Neural progenitor cell (in vitro differentiated cells): ENCODE results near the gene CHST6.

Source experiments
- EZH2 ChIP-seq: fragments of 200-600 bp; sonication (generic); IDR thresholded peaks from 2 replicates; pipeline ENCODE4 v1.6.1; 2017; ENCODE audit warnings: antibody characterized with exemption, mild to moderate bottlenecking, moderate library complexity
- TF ChIP-seq, protein P1 (sequence below): fragments of 200-600 bp; sonication (generic); IDR thresholded peaks from 2 replicates; pipeline ENCODE4 v1.5.1; 2017; ENCODE audit warnings: antibody characterized with exemption, mild to moderate bottlenecking

DNA sequence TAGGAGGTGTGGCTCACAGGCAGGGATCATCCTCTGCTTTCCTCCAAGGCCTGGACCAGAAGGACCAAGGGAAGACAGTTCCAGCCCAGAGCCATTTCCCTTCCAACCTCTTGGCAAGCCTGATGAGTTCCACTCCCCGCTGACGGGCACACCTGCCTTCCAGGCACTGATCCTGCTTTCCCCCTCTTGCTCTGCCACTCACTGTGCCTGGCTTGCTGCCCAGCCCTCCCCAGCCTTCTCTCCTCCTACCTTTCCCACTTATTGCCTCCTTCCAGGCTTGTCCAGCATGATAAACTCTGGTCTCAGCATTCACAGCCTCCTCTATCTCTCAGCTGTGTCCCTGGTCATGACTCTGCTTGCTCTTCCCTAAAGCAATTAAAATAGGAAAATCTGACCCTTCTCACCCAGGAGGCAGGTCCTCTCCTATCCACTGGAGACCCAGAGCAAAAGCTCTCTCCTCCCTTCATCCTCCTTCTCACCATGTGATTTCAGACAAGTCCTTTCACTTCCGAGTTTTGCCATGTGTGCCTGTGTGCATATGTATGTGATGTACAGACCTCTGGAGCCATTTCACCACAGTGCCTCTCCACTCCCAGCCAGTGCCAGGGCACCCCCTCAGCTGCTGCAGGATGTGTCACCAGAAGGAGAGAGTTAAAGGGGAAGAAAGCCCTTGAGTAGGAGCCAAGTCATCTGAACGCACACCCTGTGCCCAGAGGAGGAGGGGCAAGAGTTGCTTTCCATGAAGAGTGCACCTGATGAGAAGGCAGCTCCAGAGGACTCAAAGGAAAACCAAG is 17.4 kb downstream of the CHST6 start:
- no peak for TF ChIP-seq EZH2
- TF ChIP-seq, protein P1, sequence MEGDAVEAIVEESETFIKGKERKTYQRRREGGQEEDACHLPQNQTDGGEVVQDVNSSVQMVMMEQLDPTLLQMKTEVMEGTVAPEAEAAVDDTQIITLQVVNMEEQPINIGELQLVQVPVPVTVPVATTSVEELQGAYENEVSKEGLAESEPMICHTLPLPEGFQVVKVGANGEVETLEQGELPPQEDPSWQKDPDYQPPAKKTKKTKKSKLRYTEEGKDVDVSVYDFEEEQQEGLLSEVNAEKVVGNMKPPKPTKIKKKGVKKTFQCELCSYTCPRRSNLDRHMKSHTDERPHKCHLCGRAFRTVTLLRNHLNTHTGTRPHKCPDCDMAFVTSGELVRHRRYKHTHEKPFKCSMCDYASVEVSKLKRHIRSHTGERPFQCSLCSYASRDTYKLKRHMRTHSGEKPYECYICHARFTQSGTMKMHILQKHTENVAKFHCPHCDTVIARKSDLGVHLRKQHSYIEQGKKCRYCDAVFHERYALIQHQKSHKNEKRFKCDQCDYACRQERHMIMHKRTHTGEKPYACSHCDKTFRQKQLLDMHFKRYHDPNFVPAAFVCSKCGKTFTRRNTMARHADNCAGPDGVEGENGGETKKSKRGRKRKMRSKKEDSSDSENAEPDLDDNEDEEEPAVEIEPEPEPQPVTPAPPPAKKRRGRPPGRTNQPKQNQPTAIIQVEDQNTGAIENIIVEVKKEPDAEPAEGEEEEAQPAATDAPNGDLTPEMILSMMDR = no peak
